NT2/D1 (cell line): Measurements from ENCODE around the gene AGBL5.

Experiments used
- DNase-seq: peaks from one replicate; pipeline ENCODE4 v3.0.0-alpha.2; 2011; ENCODE audit warnings: low read depth, low spot score
- H3K27me3 ChIP-seq: 2 replicates; pipeline ENCODE4 v1.6.0; 2011; ENCODE audit warnings: mild to moderate bottlenecking; ENCODE audit not compliant: insufficient read length, insufficient read depth
- H3K36me3 ChIP-seq: 2 replicates; pipeline ENCODE4 v1.6.1; 2011; ENCODE audit warnings: mild to moderate bottlenecking, low read length, mixed read lengths; ENCODE audit not compliant: insufficient read depth, insufficient read length
- H3K4me1 ChIP-seq: 2 replicates; pipeline ENCODE4 v1.5.1; 2011; ENCODE audit not compliant: insufficient read depth, insufficient read length
- H3K4me3 ChIP-seq: 2 replicates; pipeline ENCODE4 v1.5.1; 2011; ENCODE audit warnings: low read depth; ENCODE audit not compliant: insufficient read length
- H3K9ac ChIP-seq: 2 replicates; pipeline ENCODE4 v1.6.0; 2011; ENCODE audit warnings: low read depth; ENCODE audit not compliant: insufficient read length
- H3K9me3 ChIP-seq: 2 replicates; pipeline ENCODE4 v1.5.1; 2011; ENCODE audit warnings: mild to moderate bottlenecking, low read length; ENCODE audit not compliant: insufficient read depth
- SUZ12 ChIP-seq: IDR thresholded peaks from 2 replicates; pipeline ENCODE4 v1.6.1; 2011; ENCODE audit not compliant: insufficient read length, insufficient read depth; ENCODE audit errors: extremely low read depth
- YY1 ChIP-seq: IDR thresholded peaks from 2 replicates; pipeline ENCODE4 v1.6.1; 2011; ENCODE audit not compliant: insufficient read length, insufficient read depth
- ZNF274 ChIP-seq: IDR thresholded peaks from 2 replicates; pipeline ENCODE4 v1.6.1; 2011; ENCODE audit warnings: mild to moderate bottlenecking, low read depth, low read length

The AGBL5 gene

DNA sequence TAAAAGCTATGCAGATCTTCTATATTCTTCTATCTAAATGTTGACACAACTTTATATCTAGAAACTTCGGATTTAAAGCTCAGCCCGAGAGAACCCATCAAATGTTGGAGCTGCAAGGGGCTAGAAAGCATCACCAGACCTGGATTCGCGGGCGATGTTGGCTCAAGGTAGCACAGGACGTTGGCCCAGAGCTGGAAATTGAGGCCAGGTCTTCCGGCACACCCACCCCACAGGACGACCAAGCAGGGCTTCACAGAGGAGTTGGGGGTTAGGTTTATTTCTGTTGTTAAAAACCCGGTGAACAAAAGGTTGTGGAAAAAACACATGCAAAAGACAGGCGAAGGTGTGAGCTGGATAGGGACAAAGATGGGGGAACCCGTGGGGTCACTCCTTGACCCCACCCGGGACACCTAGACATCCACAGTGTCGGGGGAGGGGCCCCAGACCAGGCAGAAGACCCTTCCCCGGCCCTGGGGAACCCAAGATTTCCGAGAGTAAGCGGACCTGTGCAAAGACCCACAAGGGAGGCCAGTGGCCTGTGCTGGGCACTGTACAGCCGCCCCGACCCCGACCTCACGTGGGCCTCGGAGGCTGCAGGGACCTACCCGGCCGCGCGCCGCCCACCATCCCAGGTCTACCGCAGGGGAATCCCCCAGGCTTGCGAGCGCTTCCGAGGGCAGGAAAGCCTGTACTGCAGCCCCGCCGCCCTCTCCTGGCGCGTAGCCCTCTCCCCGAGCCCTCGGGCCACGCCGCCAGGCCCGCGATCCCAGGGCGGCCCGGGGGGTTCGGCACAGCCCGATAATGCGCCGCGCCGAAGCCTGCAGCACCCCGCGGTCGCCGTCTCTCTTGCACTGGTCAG is 1.8 kb upstream of the AGBL5 start:
- peak; percentile 22 for DNase-seq

GRCh38 chr2:27050281-27050995 is 1.0 kb upstream of the AGBL5 start:
- no peaks in the 10 kb centered on the region for H3K27me3 ChIP-seq
- peak overlapping the region; percentile 65 for H3K4me3 ChIP-seq
- H3K9ac ChIP-seq, result peak overlapping the region; percentile 71
- no peaks in the 10 kb centered on the region for H3K9me3 ChIP-seq
- H3K36me3 ChIP-seq, result peaks cover 28% of the 10 kb centered on the region
- peak; percentile 88 for DNase-seq
- peaks cover 2% of the 10 kb centered on the region for H3K4me1 ChIP-seq
- no peak for TF ChIP-seq SUZ12

More for the DNA sequence above, 1.8 kb upstream of the AGBL5 start:
- no peaks in the 10 kb centered on the region for H3K27me3 ChIP-seq
- TF ChIP-seq SUZ12, result no peak
- TF ChIP-seq ZNF274, result no peak
- TF ChIP-seq YY1, result no peak
- H3K9ac ChIP-seq, result peak overlapping the region; percentile 71
- H3K36me3 ChIP-seq, result peaks cover 20% of the 10 kb centered on the region
- peaks cover 2% of the 10 kb centered on the region for H3K4me1 ChIP-seq
- no peaks in the 10 kb centered on the region for H3K9me3 ChIP-seq
- peak overlapping the region; percentile 65 for H3K4me3 ChIP-seq

DNA sequence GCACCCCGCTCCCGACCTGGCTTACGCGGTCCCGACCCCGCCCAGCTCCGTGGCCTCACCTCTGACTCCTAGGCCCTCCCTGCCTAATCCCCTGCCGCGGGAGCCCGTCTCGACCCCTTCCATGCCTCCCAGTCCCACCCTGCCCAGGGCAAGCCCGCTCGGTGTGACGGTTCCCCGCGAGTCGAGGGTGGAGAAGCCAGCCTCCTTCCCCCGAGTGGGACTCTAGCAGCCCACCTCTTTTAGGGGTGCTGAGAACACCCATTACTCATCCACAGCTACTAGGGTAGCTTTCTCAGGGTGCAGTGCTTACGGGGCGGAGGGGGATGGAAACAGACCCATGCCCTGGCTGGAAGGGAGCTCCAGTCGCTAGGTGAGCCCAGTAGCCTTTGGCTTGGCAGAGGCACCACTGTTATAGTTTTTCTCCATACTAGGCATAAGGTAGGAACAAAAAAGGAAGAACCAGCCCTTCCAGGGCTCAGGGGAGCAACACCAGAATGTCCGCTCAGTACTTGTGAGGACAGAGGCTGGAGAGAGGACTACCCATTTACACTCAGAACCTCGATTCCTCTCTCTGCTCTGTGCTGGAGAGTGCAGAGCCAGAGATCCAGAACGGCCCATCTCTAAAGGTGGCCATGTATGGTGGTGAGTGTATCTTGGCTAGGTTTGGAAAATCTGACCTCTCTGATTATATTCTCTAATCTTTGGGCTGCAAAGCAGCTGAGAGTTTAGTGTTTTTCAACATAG is 606 bp downstream of the AGBL5 start:
- Histone ChIP-seq H3K27me3 (no peaks in the 10 kb centered on the region), H3K36me3 (peaks cover 44% of the 10 kb centered on the region), H3K9ac (peak overlapping the region; percentile 89), H3K9me3 (no peaks in the 10 kb centered on the region), H3K4me3 (peak overlapping the region; percentile 85), H3K4me1 (peaks cover 2% of the 10 kb centered on the region)
- TF ChIP-seq YY1 (no peak), SUZ12 (no peak), ZNF274 (no peak)
- DNase-seq, result no peak

- Histone ChIP-seq H3K27me3 (no peaks in the 10 kb centered on the region), H3K36me3 (peaks cover 55% of the 10 kb centered on the region), H3K9me3 (no peaks in the 10 kb centered on the region), H3K4me1 (peaks cover 2% of the 10 kb centered on the region), H3K4me3 (no peak overlapping the region), H3K9ac (no peak overlapping the region)
- no peak for DNase-seq
- TF ChIP-seq ZNF274 (no peak), YY1 (no peak), SUZ12 (no peak)
These were observed 1.9 kb downstream of the AGBL5 start for GRCh38 chr2:27053321-27053720.

DNA sequence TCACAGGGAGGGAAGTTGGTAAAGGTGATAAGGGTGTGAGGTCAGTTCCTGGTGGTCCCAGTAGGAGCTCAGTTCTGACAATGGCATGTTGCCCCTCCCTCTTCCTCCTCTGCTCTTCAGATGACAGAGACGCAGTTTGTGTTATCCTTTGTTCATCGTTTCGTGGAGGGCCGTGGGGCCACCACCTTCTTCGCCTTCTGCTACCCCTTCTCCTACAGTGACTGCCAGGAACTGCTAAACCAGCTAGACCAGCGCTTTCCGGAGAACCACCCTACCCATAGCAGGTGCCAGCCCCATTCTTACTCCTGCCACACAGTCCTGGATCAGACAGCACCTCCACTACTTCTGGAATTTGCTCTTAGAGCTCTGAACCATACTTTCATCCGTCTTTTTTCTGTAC is 2.3 kb downstream of the AGBL5 start:
- DNase-seq, result no peak

GRCh38 chr2:27054721-27055120 is 3.3 kb downstream of the AGBL5 start:
- TF ChIP-seq ZNF274, result no peak
- no peak for TF ChIP-seq SUZ12
- no peak for TF ChIP-seq YY1
- Histone ChIP-seq H3K27me3 (no peaks in the 10 kb centered on the region), H3K36me3 (peaks cover 68% of the 10 kb centered on the region), H3K9me3 (no peaks in the 10 kb centered on the region), H3K4me1 (no peaks in the 10 kb centered on the region), H3K4me3 (no peak overlapping the region), H3K9ac (no peak overlapping the region)
- no peak for DNase-seq

More for the DNA sequence above, 2.3 kb downstream of the AGBL5 start:
- Histone ChIP-seq H3K27me3 (no peaks in the 10 kb centered on the region), H3K4me3 (no peak overlapping the region), H3K9ac (no peak overlapping the region), H3K36me3 (peaks cover 59% of the 10 kb centered on the region), H3K4me1 (peaks cover 2% of the 10 kb centered on the region), H3K9me3 (no peaks in the 10 kb centered on the region)
- no peak for TF ChIP-seq SUZ12
- no peak for TF ChIP-seq ZNF274
- no peak for TF ChIP-seq YY1

DNA sequence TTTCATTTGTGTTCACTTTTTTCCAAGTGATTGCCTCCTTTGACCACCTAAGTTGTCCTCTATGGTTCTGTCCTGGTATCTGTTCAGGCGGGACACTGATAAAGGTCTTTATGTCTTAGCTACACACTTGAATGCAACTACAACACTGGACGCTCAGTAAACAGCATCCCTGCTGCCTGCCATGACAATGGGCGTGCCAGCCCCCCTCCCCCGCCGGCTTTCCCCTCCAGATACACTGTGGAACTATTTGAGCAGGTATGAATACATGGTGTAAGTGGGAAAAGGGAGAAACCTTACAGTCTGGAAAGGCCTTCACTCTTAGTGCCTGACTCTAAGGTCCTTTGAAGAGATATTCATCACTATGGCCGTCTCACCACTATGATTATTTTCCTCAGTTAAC is 5.7 kb downstream of the AGBL5 start:
- no peak for DNase-seq
- no peaks in the 10 kb centered on the region for H3K9me3 ChIP-seq
- H3K9ac ChIP-seq, result no peak overlapping the region
- H3K36me3 ChIP-seq, result peaks cover 77% of the 10 kb centered on the region
- H3K27me3 ChIP-seq, result no peaks in the 10 kb centered on the region
- TF ChIP-seq YY1 (no peak), SUZ12 (no peak), ZNF274 (no peak)
- no peaks in the 10 kb centered on the region for H3K4me1 ChIP-seq
- H3K4me3 ChIP-seq, result no peak overlapping the region
